ENCODE results near the gene KAT6B.
"Not testable (repeated sequence)": the region's sequence is repeated elsewhere in the genome, so short reads cannot be mapped to it uniquely, and the experiment has no call there.

DNA sequence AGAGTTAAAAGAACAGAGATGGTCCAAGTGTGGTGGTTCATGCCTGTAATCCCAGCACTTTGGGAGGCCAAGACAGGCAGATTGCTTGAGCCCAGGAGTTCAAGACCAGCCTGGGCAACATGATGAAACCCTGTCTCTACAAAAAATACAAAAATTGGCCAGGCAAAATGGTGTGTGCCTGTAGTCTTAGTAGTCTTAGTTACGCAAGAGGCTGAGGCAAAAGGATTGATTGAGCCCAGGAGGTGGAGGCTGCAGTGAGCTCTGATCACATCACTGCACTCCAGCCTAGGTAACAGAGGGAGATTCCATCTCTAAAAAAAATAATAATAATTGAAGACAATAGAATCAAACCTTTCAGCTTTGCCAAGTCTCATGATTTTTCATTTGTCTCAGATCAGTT, 33.2 kb upstream of the KAT6B start:
- TF ChIP-seq, protein P1, sequence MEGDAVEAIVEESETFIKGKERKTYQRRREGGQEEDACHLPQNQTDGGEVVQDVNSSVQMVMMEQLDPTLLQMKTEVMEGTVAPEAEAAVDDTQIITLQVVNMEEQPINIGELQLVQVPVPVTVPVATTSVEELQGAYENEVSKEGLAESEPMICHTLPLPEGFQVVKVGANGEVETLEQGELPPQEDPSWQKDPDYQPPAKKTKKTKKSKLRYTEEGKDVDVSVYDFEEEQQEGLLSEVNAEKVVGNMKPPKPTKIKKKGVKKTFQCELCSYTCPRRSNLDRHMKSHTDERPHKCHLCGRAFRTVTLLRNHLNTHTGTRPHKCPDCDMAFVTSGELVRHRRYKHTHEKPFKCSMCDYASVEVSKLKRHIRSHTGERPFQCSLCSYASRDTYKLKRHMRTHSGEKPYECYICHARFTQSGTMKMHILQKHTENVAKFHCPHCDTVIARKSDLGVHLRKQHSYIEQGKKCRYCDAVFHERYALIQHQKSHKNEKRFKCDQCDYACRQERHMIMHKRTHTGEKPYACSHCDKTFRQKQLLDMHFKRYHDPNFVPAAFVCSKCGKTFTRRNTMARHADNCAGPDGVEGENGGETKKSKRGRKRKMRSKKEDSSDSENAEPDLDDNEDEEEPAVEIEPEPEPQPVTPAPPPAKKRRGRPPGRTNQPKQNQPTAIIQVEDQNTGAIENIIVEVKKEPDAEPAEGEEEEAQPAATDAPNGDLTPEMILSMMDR (IDR thresholded peaks at IDR 0.05): not testable (repeated sequence)
- not testable (repeated sequence) for TF ChIP-seq EP300 (IDR thresholded peaks at IDR 0.05)
